EH (cell line): ENCODE results near the gene DOCK11.

Source experiments
- DNase-seq: peaks from one replicate; pipeline ENCODE4 v3.0.0-alpha.2; 2015; ENCODE audit warnings: low read depth

Gene DOCK11

DNA sequence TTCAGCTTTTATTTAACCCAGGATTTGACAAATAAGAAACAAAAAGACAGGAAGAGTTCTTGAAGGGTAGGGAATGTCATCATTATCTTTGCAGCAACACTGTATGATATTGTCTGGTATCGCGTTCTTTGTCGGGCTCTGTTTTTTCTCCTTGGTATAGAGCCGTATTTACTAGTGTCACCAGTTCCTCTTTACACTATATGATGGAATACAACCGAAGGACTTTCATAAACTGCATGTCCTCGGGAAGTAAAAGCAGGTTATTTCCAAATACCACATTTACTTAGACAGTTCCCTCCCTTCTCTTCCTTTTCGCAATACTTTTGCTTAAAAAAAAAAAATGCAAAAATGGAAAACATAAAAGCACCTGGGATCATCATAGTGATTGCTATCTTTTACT is 135.2 kb downstream of the DOCK11 start:
- no peak for DNase-seq

DNA sequence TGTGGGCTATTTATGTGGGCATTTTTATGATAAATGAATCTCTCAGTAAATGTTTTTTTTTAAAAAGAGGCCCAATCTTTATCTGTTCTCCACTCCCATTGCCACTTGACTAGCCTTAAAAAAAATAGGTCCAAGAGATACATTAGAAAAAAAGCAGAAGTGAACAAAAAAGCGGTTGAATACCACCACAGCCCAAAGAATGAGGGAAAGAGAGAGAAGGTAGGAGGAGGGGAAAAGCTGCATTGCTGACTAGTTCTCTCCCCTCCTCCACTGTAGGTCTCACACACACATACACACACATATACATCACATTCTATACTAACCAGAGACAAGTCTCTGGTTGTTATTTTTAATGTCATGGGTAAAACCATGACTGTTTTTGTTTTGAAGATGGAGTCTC is 136.0 kb downstream of the DOCK11 start:
- DNase-seq, result no peak

DNA sequence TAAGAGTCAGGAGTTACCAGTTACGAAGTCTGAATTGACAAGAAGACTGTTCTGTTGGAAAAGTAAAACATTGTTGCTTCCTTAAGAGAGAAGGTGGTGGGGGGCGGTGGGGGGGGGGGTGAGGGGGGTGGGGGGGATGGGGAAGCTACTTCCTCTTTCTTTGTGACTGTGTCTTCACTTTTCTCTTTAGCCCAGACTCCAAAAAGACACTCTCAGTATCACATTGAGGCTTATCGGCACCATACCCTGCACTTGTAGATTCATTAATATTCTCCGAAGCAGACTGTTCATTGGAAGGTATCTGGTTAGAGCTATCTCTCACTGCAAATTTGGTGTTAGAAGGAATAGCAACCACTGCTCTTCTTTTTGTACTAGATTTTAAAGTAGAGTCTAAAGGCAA is 137.2 kb downstream of the DOCK11 start:
- DNase-seq, result no peak

DNA sequence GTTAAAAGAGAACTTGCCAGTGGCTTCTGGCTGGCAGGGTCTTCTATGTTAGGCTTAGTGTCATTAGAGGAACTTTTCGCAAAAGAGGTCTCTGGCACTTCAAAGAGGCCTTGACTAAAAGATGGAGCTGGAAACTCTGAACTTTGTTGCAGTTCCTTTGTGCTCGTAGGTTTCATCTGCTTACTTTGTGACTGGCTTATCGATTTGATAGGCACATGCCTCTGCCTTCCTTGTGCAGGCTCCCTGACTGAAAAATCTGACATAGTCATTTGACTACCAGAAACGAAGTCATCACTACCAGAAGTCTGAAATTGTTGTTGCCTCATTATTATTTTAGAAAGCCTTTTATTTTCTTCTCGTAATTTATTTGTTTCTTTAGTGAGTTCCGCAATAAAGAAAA is 137.9 kb downstream of the DOCK11 start:
- no peak for DNase-seq

DNA sequence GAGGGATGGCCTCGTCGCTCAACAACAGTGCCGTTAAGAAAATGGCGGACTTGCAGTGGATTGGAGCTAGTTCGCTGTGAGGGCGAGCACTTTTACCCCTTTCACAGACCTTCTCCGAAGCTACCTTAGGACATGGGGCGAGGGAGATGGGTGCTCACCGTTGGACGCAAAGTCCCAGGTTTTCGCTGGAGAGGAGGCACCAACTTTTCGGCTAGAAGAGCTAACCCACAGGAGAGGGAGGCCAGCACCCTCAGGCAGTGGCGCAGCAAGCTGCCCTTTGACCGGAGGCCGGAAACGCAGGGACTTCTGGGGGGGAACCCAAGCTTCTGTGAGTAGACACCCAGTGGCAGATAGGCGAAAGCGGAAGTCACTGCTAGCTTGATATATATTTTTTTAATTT is 138.7 kb downstream of the DOCK11 start:
- DNase-seq, result no peak

DNA sequence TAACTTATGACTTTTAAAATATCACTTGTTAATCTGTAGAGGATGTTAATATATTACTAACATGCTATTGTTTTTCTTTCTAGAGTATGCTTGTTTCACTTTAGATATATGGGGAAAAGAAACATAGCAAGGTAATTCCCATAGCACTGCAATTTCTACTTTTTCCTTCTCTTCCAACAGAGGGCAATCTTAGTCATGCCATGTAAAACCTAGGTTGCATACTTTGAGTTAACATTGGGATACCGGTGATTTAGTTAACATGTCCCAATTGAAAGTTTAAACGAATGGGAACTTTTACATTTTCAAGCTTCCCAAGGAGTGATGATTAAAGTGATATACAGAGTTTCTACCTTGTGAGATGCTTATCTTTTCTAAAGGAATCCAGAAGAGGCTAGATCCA is 142.4 kb downstream of the DOCK11 start:
- peak; percentile 20 for DNase-seq

DNA sequence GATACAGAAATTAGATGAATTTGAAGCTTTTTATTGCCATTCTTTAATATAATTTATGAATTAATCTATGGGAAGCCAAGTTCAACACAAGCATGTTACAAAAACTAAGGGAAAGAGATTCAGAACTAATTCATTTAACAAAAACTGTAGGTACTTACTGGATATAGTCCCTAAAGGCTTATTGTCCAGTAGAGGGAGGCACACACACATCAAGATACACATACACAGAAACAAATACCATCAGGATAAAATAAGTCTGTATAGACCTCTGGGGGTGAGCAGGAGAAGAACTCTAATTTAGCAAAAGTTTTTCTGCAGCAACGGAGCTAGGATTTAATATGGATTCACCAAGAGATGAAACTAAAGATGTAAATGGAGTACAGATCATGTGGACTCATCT is 148.8 kb downstream of the DOCK11 start:
- peak; percentile 57 for DNase-seq

DNA sequence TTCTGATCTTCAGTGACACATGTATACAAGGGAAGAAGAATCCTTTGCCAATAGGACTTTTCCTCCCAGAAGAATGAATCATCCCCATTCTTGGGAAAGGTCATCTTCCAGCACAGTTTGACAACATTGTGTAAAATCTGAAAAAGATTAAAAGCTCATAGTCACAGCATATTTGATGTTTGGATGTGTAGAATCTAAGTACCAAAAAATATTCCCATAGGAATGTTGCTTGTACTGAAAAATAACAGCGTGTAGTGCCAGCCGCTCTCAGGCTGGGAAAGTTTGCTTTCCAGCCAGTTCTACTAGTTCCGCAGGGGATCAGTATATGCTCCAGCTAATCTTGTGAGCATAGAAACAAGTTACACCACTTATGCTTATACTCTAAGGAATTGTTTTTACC is 157.1 kb downstream of the DOCK11 start:
- peak; percentile 52 for DNase-seq

DNA sequence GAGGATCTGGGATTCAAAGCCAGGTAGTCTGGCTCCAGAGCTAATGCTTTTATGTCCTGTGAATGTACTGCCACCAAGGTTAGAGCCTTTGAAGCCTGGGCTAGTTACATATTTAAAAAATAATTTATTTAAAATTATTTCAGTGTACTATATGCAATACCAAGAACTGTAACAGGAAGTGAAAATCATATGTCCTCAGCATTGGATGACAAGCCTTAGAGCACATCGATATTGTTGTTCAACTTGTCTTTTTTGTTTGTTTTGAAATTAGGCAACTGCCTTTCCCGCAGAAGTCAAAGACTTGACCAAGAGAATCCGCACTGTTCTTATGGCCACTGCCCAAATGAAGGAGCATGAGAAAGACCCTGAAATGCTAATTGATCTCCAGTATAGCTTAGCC is 158.7 kb downstream of the DOCK11 start:
- DNase-seq, result no peak

DNA sequence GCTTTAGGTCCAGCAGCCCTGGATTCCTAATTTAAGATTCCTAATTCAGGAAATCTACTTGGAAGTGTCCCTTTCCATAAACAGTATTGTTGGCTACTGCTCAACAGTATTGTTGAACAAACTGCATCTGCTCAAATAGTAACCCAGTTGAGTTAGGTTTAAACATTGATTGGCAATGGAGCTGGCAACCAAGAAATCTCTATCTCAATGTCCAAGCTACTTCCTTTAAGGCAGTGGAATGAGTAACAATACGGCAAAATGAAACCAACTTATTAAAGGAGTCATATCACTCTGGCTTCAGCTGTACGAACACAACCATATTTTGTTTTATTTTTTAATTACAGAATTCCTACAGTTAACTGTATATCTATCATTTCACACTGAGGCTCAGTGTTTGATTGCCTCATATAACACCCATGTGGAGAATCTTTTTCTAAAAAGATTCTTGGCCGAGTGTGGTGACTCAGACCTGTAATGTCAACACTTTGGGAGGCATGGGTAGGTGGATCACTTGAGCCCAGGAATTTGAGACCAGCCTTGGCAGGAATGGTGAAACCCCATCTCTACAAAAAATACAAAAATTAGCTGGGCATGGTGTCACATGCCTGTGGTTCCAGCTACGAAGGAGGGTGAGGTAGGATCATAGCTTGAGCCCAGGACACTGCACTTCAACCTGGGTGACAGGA is 160.1 kb downstream of the DOCK11 start:
- DNase-seq, result peak; percentile 71

DNA sequence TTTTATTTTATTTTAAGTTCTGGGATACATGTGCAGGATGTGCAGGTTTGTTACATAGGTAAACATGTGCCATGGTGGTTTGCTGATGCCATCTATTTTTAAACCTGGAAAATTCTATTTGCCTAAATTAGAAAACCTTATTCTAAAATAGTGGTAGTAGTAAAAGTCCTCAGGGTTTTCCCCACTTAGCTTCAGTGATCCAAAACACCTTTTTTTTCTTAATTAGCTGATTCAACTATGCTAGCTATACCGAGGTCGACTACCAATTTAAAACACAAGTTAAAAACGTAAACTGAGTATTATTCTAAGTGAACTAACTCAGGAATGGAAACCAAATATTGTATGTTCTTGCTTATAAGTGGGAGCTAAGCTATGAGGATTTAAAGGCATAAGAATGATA is 161.8 kb downstream of the DOCK11 start:
- DNase-seq, result no peak

DNA sequence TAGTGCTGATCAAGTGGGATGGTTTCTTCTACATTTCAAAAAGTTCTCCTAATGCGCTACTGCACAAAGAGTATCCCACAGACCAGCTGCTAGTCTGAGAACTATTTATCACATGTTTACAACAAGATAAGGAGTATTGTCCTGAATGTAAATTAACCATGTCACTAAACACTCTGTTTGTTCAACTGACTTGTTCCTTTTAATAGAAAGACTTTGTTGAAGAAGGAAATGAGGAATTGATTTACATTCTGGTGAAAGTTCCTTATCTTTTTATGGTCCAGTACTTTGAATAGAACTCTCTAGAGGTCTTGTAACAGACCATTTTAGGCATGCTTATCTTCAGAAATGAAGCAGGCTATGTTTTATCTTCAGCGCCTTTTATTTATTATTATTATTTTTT is 164.5 kb downstream of the DOCK11 start:
- no peak for DNase-seq

DNA sequence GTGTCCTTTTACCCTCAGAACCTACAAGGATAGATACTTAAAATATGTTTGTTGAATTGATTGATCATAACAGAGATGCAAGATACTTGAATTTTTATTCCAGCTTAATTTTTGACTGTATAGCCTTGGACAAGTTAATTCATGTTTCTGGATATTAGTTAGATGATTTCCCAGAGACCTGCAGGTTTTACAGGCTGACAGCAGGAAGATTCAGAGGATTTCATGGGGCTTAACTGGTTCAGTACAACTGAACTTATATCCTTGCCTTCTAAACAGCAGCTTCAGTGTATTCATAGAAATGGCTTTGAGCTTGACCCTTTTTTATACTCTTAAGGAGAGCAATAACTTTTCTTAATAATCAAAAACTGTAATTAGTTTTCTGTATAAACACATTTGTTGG is 169.6 kb downstream of the DOCK11 start:
- DNase-seq, result no peak

DNA sequence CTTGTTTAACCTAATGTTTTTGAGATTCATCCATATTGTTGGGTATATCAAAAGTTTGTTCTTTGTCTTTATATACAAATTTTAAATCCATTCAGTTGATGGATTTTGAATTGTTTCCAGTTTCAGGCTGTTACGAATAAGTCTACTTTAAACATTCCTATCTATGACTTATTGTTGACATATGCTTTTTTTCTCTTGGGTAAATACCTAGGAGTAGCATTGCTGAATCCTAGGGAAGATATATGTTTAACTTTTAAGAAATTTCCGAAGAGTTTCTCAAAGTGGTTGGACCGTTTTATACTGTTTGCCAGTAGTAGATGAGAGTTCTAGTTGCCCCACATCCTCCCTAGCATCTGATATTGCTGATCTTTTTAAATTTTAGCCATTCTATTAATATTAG is 170.9 kb downstream of the DOCK11 start:
- peak; percentile 25 for DNase-seq

DNA sequence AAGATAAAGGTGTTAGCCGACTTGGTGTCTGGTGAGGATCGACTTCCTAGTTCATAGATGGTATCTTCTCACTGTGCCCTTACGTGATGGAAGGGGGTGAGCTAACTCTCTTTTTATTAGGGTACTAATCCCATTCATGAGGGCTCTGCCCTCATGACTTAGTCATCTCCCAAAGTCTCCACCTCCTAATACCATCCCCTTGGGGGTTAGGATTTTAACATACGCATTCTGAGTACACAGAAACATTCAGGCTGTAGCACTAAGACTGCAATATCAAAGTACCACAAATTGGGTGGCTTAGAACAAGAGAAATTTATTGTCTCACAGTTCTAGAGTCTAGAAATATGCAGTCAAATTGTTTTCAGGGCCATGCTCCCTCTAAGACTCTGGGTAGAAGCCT is 173.8 kb downstream of the DOCK11 start:
- DNase-seq, result no peak

DNA sequence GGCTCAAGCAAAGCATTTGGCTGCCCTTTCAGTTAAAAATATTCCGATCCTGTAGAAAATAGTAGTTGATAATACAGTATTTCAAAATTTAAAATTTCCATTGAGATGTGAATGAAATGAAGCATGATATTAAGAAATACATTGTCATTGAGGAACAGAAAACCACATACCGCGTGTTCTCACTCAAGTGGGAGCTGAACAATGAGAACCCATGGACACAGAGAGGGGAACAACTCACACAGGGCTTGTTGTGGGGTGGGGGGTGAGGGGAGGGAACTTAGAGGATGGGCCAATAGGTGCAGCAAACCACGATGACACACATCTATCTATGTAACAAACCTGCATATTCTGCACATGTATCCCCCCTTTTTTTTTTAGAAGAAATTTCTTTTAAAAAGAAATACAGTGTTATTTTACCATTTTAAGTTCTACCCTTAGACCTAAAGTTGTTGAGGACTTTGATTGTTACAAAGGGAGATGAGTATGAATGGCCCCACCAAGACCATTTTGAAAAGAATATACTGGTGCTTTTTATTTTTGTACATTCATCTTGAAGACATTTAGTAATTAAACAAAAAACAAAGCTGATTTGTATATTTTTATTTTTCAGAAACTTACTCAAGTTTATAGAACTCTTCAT is 179.8 kb downstream of the DOCK11 start:
- no peak for DNase-seq

DNA sequence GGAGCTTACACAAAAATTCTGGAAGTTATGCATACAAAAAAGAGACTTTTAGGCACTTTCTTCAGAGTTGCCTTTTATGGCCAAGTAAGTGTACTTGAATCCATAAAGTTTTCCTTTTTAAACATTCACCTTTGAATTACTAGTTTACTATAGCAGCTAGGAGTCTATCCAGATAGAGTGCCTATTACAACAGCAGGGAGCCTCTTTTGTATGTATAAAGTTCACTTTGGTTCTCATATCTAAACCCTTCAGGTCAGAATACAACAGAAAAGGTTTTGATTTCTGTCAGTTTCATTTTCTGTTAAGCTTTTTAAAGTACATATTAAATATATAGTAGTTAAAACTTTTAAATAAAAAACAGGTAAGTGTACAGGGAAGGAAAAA is 180.3 kb downstream of the DOCK11 start:
- DNase-seq, result no peak

DNA sequence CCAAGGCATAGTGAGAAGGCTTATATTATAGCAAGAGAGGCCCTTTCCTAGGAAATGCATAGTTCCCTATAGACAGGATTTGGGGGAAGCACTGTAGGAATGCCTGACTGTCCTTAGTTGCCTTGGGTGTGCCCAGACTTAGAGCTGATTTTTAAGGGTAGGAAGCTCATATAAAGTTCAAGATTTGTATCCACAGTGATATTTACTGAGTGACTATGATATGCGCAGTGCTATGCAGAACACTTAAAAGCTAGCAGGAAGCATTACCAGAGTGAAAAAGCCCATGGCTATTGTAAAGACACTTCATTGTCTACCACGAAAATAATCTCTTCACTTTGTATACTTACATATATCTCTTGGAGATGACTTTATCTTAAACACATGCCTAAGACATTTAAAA is 181.7 kb downstream of the DOCK11 start:
- no peak for DNase-seq

DNA sequence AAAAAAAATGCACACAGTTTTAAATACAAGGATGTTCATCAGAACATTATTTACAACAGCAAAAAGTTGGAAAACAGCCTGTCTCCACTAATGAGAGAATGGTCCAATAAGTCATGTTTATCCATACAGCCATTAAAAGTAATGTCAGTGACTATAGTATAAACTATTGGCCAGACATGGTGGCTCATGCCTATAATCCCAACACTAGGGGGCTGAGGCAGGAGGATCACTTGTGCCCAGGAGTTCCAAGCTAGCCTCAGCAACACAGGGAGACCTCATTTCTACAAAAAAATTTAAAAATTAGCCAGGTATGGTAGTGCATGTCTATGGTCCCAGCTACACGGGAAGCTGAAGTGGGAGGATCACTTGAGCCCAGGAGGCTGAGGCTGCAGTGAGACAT is 183.7 kb downstream of the DOCK11 start:
- peak; percentile 3 for DNase-seq

DNA sequence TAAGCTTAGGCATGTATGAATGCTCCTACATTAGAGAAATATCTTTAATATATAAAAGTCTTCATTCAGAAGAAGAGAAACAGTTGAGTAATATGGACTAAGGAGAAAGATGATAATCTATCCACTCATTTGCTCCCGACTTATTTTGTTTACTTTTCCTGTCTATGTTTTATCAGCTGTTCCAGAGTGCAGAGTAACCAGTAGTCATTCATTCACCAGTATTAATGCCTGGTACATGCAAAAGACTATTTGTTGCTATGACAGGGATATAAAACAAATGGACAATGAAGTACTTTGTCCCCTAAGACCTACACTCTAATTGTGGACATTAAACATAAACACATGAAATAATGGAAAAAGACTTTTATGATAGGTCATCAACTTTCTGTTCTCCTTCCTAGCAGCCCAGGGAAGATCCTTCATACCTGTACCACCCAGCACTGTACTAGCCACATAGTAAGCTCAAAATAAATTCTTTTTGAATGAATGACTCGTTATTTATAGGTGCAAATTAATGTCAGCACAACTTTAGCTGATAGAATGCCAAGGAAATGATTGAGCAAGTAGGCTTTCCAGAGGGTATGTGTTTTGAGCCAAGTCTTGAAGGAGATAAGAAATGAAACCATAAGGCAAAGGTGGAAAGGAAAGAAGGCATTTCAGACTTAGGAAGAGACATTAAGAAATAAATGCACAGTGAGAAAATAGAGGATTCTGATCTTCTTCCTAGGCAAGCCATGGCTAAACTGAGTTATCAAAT is 186.8 kb downstream of the DOCK11 start:
- peak; percentile 1 for DNase-seq

DNA sequence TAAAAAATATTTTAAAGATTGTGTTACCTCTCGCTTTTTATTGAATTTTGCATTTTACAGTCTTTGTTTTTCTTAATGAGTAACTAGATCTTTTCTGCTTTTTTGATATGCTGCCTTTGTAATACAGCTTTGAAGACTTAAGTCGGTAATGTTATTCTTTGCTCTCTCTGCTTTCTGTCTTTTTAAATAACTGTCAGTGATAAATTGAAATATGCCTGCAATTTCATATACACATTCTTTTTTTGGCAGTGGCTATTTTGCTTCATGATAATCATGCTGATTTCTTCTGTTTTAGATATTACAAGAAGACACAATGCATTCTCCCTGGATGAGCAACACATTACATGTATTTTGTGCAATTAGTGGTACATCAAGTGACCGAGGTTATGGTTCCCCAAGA is 189.8 kb downstream of the DOCK11 start:
- DNase-seq, result no peak

DNA sequence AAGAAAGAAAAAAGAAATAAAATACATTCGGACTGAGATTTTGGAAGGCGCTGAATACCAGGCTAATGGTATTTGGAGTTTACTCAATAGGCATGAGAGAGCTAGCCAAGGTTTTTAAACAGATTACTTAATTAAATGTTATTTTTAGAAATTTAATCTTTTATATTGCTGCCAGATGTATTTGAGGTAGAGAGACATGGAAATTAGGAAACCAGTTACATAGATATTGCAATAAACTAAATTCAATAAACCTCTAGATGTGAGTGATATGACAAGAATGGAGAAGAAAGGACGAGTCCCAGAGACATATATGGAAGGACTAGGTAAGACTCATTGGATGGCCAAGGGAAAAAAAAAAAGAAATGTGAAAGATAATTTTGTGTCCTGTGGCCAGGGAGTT is 193.3 kb downstream of the DOCK11 start:
- no peak for DNase-seq

DNA sequence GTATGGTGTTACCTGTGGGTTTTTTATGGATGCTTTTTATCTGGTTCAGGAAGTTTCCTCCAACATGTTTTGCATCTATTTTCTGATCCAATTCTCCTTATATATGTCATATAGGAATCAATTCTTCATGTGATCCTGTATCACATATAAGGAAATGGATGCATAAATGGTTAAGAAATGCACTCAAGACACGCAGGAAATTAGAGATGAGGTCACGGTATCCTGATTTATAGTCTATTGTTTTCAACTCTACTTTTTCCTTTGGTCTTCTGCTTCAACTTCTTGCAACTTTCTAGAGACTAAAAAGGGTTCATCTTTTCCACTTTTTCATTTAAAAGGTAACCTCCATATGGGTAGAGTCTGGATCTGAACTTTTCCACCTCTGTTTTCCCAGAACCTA is 198.2 kb downstream of the DOCK11 start:
- DNase-seq, result peak; percentile 4

DNA sequence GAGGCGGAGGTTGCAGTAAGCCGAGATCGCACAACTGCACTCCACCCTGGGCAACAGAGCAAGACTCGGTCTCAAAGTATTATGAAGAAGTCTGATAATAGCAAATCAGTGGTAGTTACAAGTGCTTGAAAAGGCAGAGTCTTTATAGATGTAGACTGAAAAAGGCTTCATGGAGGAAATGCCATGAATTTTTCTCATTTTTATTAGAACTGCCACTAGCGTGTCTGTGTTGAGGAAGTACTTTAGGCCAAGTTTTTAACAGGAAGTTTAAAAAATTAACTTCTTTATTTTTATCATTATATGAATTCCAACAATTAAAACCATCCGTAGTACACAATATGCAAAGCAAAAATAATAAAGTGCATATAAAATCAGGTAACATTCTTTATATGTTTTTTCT is 199.0 kb downstream of the DOCK11 start:
- peak; percentile 66 for DNase-seq
